Measurements from ENCODE around the gene ZSCAN30.
"Not testable (repeated sequence)": the region's sequence is repeated elsewhere in the genome, so short reads cannot be mapped to it uniquely, and the experiment has no call there.

The ZSCAN30 gene

DNA sequence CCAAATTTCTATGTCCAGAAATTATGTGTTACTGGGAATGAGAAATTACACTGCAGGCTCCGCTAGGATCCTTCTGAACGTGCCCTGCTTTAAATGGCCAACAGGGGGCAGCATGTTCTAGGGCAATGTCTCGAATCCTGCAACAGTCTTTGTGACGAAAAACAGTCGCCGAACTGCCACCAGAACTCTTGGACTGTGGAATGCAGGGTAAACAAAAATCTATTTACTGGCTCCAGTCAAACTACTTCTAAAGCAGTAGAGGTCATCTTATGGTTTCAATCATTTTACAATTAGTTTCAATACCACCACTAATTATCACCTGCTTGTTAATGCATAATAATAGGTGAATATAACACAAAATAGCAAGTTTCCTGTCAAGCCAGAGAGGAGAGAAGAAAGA, 59.0 kb downstream of the ZSCAN30 start:
- DNase-seq (ENCODE audit: low read depth), result peak; percentile 65

DNA sequence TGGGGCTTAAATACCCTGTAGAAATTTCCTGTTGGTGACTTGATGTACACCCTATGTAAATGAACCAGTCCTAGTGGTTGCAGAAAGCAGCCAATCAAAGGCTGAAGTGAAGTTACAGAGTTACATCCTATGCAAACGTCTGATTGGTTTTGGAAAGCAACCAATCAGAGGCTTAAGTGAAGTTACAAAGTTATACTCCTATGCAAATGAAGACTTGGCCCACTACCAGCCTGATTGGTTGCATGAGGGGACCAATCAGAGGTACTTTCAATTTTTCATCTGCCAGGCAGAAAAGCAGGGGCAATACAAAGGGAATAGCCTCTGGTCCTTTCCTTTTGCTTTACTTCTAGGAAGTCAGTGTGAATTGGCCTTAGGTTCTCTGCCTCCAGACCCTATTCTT, 62.8 kb downstream of the ZSCAN30 start:
- DNase-seq (ENCODE audit: low read depth), result no peak

DNA sequence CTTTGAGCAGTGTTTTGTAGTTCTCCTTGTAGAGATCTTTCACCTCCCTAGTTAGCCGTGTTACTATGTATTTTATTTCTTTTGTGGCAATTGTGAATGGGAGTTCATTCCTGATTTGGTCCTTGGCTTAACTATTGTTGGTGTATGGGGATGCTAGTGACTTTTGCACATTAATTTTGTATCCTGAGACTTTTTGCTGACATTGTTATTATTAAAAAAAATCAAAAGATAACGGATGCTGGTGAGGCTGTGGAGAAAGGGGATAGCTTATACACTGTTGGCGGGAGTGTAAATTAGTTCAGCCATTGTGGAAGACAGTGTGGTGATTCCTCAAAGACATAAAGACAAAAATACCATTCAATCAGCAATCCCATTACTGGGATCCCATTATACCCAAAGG, 66.2 kb downstream of the ZSCAN30 start:
- DNase-seq (ENCODE audit: low read depth), result no peak

DNA sequence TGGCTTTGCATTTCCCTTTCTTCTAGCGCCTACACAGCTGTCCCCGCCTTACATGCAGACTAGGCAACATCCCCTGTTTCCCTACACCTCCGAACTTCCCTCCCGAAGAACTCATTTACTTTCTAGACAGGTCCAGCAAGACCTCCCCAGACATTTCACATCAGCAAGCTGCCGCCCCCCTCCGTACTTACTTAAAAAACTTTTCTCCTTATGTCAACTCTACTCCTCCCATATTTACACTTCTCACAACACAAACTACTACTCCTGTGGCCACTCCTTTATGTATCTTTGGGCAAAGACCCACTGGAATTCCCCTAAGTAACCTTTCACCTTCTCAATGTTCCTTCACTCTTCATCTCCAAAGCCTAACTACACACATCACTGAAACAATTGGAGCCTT, 69.6 kb downstream of the ZSCAN30 start:
- DNase-seq (ENCODE audit: low read depth), result no peak

DNA sequence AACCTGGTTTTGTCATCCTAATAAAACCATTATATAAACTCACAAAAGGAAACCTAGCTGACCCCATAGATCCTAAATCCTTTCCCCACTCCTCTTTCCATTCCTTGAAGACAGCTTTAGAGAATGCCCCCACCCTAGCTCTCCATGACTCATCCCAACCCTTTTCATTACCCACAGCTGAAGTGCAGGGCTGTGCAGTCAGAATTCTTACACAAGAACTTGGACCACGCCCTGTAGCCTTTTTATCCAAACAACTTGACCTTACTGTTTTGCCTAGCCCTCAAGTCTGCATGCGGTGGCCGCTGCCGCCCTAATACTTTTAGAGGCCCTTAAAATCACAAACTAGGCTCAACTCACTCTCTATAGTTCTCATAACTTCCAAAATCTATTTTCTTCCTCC, 70.7 kb downstream of the ZSCAN30 start:
- not testable (repeated sequence) for DNase-seq (ENCODE audit: low read depth)

DNA sequence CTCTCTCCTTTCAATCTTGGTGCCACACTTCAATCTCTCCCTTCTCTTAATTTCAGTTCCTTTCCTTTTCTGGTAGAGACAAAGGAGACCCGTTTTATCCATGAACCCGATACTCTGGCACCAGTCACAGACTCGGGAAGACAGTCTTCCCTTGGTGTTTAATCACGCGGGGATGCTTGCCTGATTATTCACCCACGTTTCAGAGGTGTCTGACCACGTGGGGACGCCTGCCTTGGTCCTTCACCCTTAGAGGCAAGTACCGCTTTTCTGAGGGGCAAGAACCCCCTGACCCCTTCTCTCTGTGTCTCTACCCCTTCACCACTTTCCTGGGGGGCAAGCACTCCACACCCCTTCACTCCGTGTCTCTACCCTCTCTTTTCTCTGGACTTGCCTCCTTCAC, 73.4 kb downstream of the ZSCAN30 start:
- DNase-seq (ENCODE audit: low read depth), result not testable (repeated sequence)

DNA sequence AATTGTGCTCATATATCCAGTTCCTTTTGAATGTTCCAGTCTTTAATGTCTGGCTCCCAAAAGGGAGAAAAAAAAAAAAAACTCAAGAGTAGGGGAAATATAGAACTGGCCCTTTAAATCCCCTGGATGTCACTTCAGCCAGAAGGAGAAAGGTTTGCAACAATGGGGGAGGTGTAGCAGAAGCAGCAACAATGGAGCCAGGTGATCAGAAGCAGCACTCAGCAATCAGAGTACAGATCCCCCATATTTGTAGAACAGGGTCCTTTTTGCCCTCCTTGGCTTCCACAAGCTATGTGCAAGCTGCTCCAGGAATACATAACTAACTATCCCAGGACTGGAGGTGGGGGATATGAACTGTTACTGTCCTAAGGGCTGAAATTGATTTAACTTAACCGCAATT, 75.0 kb downstream of the ZSCAN30 start:
- DNase-seq (ENCODE audit: low read depth), result no peak

DNA sequence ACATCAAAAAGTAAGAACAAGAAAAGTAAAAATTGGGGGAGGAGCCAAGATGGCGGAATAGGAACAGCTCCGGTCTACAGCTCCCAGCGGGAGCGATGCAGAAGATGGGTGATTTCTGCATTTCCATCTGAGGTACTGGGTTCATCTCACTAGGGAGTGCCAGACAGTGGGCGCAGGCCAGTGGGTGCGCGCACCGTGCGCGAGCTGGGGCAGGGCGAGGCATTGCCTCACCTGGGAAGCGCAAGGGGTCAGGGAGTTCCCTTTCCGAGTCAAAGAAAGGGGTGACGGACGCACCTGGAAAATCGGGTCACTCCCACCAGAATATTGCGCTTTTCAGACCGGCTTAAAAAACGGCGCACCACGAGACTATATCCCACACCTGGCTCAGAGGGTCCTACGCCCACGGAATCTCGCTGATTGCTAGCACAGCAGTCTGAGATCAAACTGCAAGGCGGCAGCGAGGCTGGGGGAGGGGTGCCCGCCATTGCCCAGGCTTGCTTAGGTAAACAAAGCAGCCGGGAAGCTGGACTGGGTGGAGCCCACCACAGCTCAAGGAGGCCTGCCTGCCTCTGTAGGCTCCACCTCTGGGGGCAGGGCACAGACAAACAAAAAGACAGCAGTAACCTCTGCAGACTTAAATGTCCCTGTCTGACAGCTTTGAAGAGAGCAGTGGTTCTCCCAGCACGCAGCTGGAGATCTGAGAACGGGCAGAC, 84.1 kb downstream of the ZSCAN30 start:
- DNase-seq (ENCODE audit: low read depth), result not testable (repeated sequence)

DNA sequence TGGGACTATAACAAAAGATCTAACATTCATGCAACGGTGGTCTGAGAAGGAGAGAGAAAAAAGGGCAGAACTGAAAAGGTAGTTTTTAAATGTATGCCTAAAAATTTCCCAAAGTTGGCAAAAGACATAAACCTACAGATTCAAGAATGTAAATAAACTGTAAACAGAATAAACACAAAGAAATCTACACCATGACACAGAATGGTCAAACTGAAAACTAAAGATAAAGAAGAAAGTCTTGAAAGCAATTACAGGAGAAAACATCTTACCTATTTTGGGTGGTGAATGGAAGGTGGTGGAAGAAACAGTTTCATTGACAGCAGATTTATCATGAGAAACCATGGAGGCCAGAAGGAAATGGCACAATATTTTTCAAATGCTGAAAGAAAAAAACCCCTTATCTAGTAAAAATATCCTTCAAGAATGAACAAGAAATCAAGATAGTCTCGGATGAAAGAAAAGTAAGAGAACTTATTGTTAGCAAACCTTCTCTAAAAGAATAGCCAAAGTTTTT, 84.8 kb downstream of the ZSCAN30 start:
- no peak for DNase-seq (ENCODE audit: low read depth)

DNA sequence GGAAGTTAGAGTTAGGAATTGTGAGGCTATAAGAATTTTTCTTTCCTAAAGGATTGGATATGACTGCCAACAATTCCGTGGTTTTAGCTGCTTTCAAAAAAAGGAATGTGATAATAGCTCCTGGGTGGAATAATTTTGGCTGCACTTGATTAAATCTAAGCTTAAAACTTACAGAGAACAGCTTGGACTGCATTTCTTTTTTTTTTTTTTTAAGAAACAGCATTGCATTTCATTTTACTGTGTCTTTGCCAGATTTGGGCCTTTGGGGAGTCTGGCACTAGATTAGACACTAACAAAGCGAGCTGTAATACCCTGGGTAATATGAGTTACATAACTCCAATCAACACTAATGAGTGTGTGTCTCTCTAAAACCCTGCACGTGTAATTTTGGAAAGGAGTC, 87.0 kb downstream of the ZSCAN30 start:
- DNase-seq (ENCODE audit: low read depth), result no peak

DNA sequence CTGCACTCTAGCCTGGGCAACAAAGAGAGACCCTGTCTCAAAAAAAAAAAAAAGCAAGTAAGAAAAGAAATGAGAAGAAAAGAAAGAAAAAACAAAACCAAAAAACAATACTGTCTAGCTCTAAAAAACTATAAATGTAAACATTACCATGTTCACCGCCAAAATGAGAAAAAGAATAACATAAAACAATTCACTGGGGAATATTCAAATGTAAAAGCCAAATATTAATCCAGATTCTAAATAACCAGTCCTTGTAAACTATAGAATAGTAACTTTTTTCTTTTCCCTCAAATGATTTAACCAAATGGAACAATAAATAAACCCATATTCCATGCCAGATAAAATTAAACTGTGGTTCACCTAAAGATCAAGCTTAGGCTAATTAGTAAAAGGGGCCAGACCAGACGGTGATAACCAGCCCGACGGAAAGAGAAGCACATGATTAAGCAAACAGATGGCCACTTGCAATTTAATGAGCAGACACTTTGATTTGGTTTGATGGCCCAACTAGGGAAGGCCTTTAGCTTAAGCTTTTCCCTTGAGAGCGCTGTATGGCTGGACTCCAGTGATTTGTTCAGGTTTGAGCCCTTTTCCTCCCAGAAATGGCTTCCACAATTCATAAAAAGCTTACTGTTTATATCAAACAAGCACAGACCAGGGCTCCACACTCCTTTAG, 88.6 kb downstream of the ZSCAN30 start:
- DNase-seq (ENCODE audit: low read depth), result no peak
